HepG2 (cell line): ENCODE measurements around the gene NEK6.

ENCODE experiments used
- HCFC1 ChIP-seq: fragments of 150-350 bp; IDR thresholded peaks from 2 replicates; pipeline ENCODE4 v1.6.1; 2014; ENCODE audit warnings: low read depth, low read length
- JARID2 ChIP-seq: sonication (generic); formaldehyde crosslinking; IDR thresholded peaks from 2 replicates; pipeline ENCODE4 v1.8.1; 2023; ENCODE audit warnings: missing genetic modification reagents, inconsistent platforms; ENCODE audit not compliant: insufficient replicate concordance
- KAT2B ChIP-seq: fragments of 150-350 bp; IDR thresholded peaks from 2 replicates; pipeline ENCODE4 v1.6.1; 2014; ENCODE audit warnings: low read depth, low read length, borderline replicate concordance
- MXI1 ChIP-seq: IDR thresholded peaks from 3 replicates; pipeline ENCODE4 v1.6.1; 2012; ENCODE audit warnings: low read depth, low read length, inconsistent platforms, borderline replicate concordance
- POLR2AphosphoS5 ChIP-seq: IDR thresholded peaks from 2 replicates; pipeline ENCODE4 v1.6.1; 2012; ENCODE audit warnings: low read depth, low read length
- PRDM10 ChIP-seq: sonication (generic); formaldehyde crosslinking; IDR thresholded peaks from 2 replicates; pipeline ENCODE4 v1.4.0; 2020; ENCODE audit warnings: low read depth, missing genetic modification reagents
- SIN3A ChIP-seq: IDR thresholded peaks from 2 replicates; pipeline ENCODE4 v1.6.1; 2011; ENCODE audit warnings: low read depth, mild to moderate bottlenecking, control low read depth, low read length, borderline replicate concordance
- TBX3 ChIP-seq: fragments of 450-650 bp; IDR thresholded peaks from 2 replicates; pipeline ENCODE4 v1.6.1; 2017; ENCODE audit warnings: antibody characterized with exemption, mild to moderate bottlenecking, inconsistent platforms, borderline replicate concordance
- ZBTB49 ChIP-seq: sonication (generic); formaldehyde crosslinking; IDR thresholded peaks from 2 replicates; pipeline ENCODE4 v1.4.0; 2020; ENCODE audit warnings: missing genetic modification reagents, borderline replicate concordance
- ZFP36L1 ChIP-seq: sonication (generic); formaldehyde crosslinking; IDR thresholded peaks from 2 replicates; pipeline ENCODE4 v1.8.0; 2022; ENCODE audit warnings: mild to moderate bottlenecking, missing genetic modification reagents, moderate library complexity
- ZNF362 ChIP-seq: sonication (generic); formaldehyde crosslinking; IDR thresholded peaks from 2 replicates; pipeline ENCODE4 v1.4.0; 2020; ENCODE audit warnings: missing genetic modification reagents, mild to moderate bottlenecking, borderline replicate concordance
- ZNF589 ChIP-seq: sonication (generic); formaldehyde crosslinking; conservative IDR thresholded peaks from 2 replicates; pipeline ENCODE4 v1.8.0; 2022; ENCODE audit warnings: mild to moderate bottlenecking, moderate library complexity, missing genetic modification reagents
- ZNF678 ChIP-seq: sonication (generic); formaldehyde crosslinking; IDR thresholded peaks from 2 replicates; pipeline ENCODE4 v1.4.0; 2020; ENCODE audit warnings: mild to moderate bottlenecking, missing genetic modification reagents

GRCh38 chr9:124330011-124330697 is 72.4 kb downstream of the NEK6 start:
- no peak for TF ChIP-seq POLR2AphosphoS5
- TF ChIP-seq TBX3: no peak
- no peak for TF ChIP-seq JARID2 (CRISPR knock-in tag)
- no peak for TF ChIP-seq ZFP36L1 (CRISPR knock-in tag)
- no peak for TF ChIP-seq ZNF678 (CRISPR knock-in tag)
- TF ChIP-seq ZNF589: no peak
- no peak for TF ChIP-seq ZBTB49 (CRISPR knock-in tag)
- no peak for TF ChIP-seq HCFC1
- TF ChIP-seq PRDM10 (CRISPR knock-in tag): no peak
- no peak for TF ChIP-seq MXI1
- TF ChIP-seq ZNF362: no peak
- TF ChIP-seq SIN3A: no peak
- no peak for TF ChIP-seq KAT2B
